HG03575 (cell line): ENCODE measurements around the gene LIN7B.
"Not testable (repeated sequence)": the region's sequence is repeated elsewhere in the genome, so short reads cannot be mapped to it uniquely, and the experiment has no call there.

ENCODE experiments used
- ATAC-seq: cut with Tn5 transposase; IDR thresholded peaks from one replicate; pipeline ENCODE4 v1.9.1; 2021; ENCODE audit not compliant: unreplicated experiment, insufficient number of reproducible peaks, low FRiP score; ENCODE audit errors: extremely low read depth

LIN7B gene, protein sequence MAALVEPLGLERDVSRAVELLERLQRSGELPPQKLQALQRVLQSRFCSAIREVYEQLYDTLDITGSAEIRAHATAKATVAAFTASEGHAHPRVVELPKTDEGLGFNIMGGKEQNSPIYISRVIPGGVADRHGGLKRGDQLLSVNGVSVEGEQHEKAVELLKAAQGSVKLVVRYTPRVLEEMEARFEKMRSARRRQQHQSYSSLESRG

GRCh38 chr19:49113762-49114629, at the start of gene LIN7B:
TSS of gene LIN7B (plus strand) at chr19:49114370. CDS start at chr19:49114405, 35 bp downstream.
- ATAC-seq: no peak

DNA sequence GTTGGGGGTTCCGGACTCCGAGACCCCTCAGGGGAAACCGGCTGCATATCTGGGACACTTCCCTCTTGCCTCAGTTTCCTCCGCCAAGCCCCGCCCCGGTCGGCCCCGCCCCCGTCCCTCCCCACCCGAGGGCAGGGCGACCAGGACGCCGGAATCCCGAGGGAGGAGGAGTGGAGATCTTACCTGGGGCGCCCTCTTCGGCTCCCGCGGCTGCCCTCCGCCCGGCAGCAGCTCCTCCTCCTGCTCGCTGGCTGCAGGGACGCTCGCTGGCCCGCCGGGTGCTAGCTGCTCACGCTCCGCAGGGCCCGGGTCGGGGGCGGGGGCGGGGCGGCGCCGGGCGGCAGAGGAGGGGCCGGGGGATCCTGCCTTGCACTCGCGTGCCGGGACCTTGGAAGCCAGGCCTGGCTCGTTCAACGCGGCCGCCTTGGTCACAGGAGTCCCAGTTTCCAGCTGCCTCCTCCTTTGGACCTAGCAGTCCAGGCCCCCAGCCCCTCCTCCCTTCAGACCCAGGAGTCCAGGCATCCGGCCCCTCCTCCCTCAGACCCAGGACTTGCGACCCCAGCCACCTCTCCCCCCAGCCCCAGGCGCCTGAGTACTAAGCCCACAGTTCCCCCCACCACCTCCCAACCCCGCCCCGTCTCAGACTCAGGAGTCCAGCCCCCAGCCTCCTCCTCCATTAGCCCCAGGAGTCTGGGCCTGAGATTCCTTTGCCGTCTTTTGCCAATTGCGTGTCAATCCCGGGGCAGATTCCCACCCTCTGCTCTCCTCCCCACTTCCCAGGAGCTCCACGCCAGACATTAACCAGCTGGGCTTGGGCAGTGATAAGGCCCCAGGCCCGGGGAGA, 49.2 kb upstream of the LIN7B start, which contains the start of gene NTF4:
Gene NTF4 (minus strand): TSS at position 51 of the 844 bp plus-strand sequence. CDS start 2,821 bp downstream, outside the sequence.
- no peak for ATAC-seq

- ATAC-seq: no peak
These were observed 48.2 kb upstream of the LIN7B start for GRCh38 chr19:49065905-49066512.

GRCh38 chr19:49067554-49067953, 46.6 kb upstream of the LIN7B start:
- ATAC-seq: no peak

GRCh38 chr19:49069026-49069425, 45.1 kb upstream of the LIN7B start:
- no peak for ATAC-seq

- no peak for ATAC-seq
These were observed 43.8 kb upstream of the LIN7B start for GRCh38 chr19:49070416-49070815.

GRCh38 chr19:49071860-49072547, 42.2 kb upstream of the LIN7B start:
- no peak for ATAC-seq

DNA sequence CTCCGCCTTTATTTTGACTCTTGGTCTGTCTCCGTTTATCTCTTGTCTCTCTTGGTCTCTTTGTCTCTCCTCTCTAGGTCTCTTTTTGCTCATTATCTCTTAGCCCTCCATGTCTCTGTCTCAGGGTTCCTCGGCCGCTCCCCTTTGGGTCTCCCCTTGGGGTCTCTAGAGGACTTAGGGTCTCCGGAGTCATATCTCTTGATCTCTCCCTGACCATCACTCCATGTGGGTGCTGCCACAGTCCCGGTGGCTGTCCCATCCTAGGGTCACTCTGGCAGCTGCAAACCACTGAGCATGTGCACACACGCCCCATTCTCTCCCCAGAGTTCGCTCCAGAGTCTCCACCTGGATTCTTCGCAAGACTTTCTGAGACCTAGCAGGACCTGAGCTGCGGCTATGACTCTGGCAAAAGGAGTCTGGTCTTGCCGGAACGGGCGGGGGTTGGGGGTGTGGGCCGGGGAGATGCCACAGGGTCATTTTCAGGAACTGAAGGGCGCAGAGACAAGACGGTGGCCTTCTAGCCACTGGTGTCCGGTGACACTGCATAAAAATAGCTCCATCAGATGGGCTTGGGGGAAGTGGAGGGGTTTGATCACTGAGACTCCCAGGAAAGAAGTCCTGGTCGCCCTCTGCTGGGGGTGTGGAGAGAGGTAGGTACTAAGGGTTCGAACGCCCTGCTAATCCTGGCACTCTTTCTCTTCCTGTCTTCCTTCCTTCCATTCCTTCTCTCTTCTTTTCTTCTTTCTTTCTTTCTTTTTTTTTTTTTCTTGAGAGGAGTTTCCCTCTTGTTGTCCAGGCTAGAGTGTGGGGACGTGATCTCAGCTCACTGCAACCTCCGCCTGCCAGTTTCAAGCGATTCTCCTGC, 40.4 kb upstream of the LIN7B start:
- no peak for ATAC-seq

DNA sequence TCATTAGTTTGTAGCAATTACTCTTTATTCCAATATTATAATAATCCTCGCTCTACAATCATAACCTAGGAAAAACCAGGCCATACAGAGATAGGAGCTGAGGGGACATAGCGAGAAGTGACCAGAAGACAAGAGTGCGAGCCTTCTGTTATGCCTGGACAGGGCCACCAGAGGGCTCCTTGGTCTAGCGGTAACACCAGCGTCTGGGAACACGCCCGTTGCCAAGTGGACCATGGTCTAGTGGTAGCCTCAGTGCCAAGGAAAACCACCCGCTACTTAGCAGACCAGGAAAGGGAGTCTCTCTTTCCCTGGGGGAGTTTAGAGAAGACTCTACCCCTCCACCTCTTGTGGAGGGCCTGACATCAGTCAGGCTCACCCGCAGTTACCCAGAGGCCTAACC, 39.3 kb upstream of the LIN7B start:
- ATAC-seq: not testable (repeated sequence)

GRCh38 chr19:49080392-49080791, 33.8 kb upstream of the LIN7B start:
- ATAC-seq: no peak

- no peak for ATAC-seq
These were observed 32.9 kb upstream of the LIN7B start for GRCh38 chr19:49081273-49081672.

DNA sequence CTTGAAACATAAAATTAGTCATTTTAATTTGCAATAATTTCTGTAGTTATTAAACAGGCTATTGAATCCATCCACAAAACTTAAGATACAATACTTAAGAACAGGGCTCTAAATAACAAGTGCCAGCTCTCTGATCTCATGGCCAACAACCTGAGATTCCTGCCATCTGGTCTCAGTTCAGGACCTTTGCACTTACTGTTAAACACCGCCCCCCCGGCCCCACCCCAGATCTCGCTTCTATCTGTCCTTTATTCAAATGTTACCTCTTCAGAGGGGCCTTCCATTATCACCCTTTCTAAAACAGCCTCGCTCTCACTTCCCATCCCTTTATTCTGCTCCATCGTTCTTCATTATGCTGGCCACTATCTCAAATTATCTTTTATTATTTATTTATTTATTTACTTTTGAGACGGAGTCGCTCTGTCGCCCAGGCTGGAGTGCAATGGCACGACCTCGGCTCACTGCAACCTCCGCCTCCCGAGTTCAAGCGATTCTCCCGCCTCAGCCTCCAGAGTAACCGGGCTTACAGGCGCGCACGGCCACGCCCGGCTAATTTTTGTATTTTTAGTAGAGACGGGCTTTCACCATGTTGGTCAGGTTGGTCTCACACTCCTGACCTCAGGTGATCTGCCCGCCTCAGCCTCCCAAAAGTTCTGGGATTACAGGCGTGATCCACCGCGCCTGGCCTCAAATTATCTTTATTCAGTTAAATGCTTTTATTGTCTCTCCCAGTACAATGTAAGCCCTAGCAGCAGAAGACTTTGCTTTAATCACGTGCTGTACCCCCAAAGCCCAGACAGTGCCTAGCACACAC, 29.8 kb upstream of the LIN7B start:
- no peak for ATAC-seq

GRCh38 chr19:49085020-49085867, 28.9 kb upstream of the LIN7B start, which contains the start of gene SNRNP70:
TSS of gene SNRNP70 (plus strand) at chr19:49085451. CDS start at chr19:49086415, 964 bp downstream.
- peak; percentile 52 for ATAC-seq

- ATAC-seq: no peak
These were observed 28.3 kb upstream of the LIN7B start for GRCh38 chr19:49085868-49086232.

DNA sequence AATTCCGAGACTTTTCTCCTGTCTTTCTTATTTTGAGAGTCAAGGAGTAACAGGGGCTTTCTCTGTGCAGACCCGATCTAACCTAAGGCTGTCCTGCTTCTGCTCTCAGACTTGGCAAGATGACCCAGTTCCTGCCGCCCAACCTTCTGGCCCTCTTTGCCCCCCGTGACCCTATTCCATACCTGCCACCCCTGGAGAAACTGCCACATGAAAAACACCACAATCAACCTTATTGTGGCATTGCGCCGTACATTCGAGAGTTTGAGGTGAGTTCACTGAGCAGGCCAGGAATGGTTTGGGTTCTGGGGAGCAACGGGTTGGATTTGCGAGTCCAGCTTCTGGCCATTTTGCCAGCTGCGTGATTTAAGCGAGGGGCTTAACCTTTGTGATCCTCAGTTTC, 27.9 kb upstream of the LIN7B start:
- ATAC-seq: no peak
